Endothelial cell (in vitro differentiated cells): ENCODE data around the gene TENM4. TPM values are rescaled to one million over a fixed set of nuclear protein-coding genes. Genes with fewer than 3 reads are reported as not detected.
"Not testable (repeated sequence)": the region's sequence is repeated elsewhere in the genome, so short reads cannot be mapped to it uniquely, and the experiment has no call there.

Source experiments
- DNase-seq: peaks from one replicate; pipeline ENCODE4 v3.0.0; 2021; ENCODE audit warnings: low spot score
- H3K27ac Mint-ChIP-seq: one replicate; pipeline ENCODE4 v1.8.0; 2021; ENCODE audit warnings: mixed read lengths, inconsistent platforms; ENCODE audit not compliant: unreplicated experiment
- H3K27me3 Mint-ChIP-seq: one replicate; pipeline ENCODE4 v1.8.0; 2021; ENCODE audit warnings: mild to moderate bottlenecking, moderate library complexity, mixed read lengths, inconsistent platforms; ENCODE audit not compliant: unreplicated experiment
- H3K36me3 Mint-ChIP-seq: one replicate; pipeline ENCODE4 v1.8.0; 2021; ENCODE audit warnings: mild to moderate bottlenecking, low read depth, mixed read lengths, inconsistent platforms; ENCODE audit not compliant: unreplicated experiment
- H3K4me1 Mint-ChIP-seq: one replicate; pipeline ENCODE4 v1.8.0; 2021; ENCODE audit warnings: mild to moderate bottlenecking, mixed read lengths, inconsistent platforms; ENCODE audit not compliant: unreplicated experiment
- H3K4me3 Mint-ChIP-seq: one replicate; pipeline ENCODE4 v1.8.0; 2021; ENCODE audit warnings: mild to moderate bottlenecking, mixed read lengths, inconsistent platforms; ENCODE audit not compliant: unreplicated experiment
- H3K9me3 Mint-ChIP-seq: one replicate; pipeline ENCODE4 v1.8.0; 2021; ENCODE audit warnings: mixed read lengths, inconsistent platforms; ENCODE audit not compliant: unreplicated experiment
- CTCF ChIP-seq: fragments of 200-600 bp; sonication (generic); IDR thresholded peaks from one replicate; pipeline ENCODE4 v1.5.0; 2021; ENCODE audit warnings: antibody characterized with exemption; ENCODE audit not compliant: unreplicated experiment
- total RNA-seq: library from RNA; stranded (reverse); fragmentation: NEBNext Ultra II Directional; extraction: Animal tissue kit (Norgen Biotek cat#: 25700); gene quantifications from one replicate; pipeline ENCODE4 v1.2.1, GENCODE V29; 2021; ENCODE audit not compliant: unreplicated experiment

TENM4 gene
- total RNA-seq, 1 donor from 2014 or later, result 1.8 TPM

GRCh38 chr11:78641541-78641940, 799.3 kb downstream of the TENM4 start:
- Mint-ChIP-seq H3K9me3 (no peaks in the 10 kb centered on the region), H3K4me3 (no peak overlapping the region), H3K27ac (no peak overlapping the region), H3K36me3 (peaks cover 3% of the 10 kb centered on the region), H3K27me3 (peaks cover 2% of the 10 kb centered on the region), H3K4me1 (no peaks in the 10 kb centered on the region)
- no peak for DNase-seq
- TF ChIP-seq CTCF, result no peak

GRCh38 chr11:78638704-78639380, 802.0 kb downstream of the TENM4 start:
- Mint-ChIP-seq H3K36me3 (peaks cover 3% of the 10 kb centered on the region), H3K27me3 (peaks cover 2% of the 10 kb centered on the region), H3K4me3 (no peak overlapping the region), H3K9me3 (no peaks in the 10 kb centered on the region), H3K4me1 (no peaks in the 10 kb centered on the region), H3K27ac (no peak overlapping the region)
- no peak for DNase-seq
- no peak for TF ChIP-seq CTCF

- not testable (repeated sequence) for H3K9me3 Mint-ChIP-seq, DNase-seq, H3K4me3 Mint-ChIP-seq, H3K27ac Mint-ChIP-seq, H3K36me3 Mint-ChIP-seq, H3K4me1 Mint-ChIP-seq, H3K27me3 Mint-ChIP-seq
Observed at GRCh38 chr11:78637527-78637926, 803.3 kb downstream of the TENM4 start.

GRCh38 chr11:78635814-78636506, 804.9 kb downstream of the TENM4 start:
- Mint-ChIP-seq H3K9me3 (peaks cover 6% of the 10 kb centered on the region), H3K27me3 (peaks cover 2% of the 10 kb centered on the region), H3K4me3 (no peak overlapping the region), H3K27ac (no peak overlapping the region), H3K36me3 (peaks cover 3% of the 10 kb centered on the region), H3K4me1 (no peaks in the 10 kb centered on the region)
- no peak for TF ChIP-seq CTCF
- DNase-seq, result no peak

GRCh38 chr11:78633516-78634310, 807.1 kb downstream of the TENM4 start:
- no peak overlapping the region for H3K27ac Mint-ChIP-seq
- H3K27me3 Mint-ChIP-seq, result no peaks in the 10 kb centered on the region

More at GRCh38 chr11:78633516-78634310, 807.1 kb downstream of the TENM4 start:
- Mint-ChIP-seq H3K4me1 (no peaks in the 10 kb centered on the region), H3K9me3 (peaks cover 11% of the 10 kb centered on the region), H3K4me3 (no peak overlapping the region), H3K36me3 (peaks cover 3% of the 10 kb centered on the region)
- no peak for TF ChIP-seq CTCF
- no peak for DNase-seq
